Measurements from ENCODE around the gene IFNAR2.

- TF ChIP-seq SP1 (IDR thresholded peaks at IDR 0.05) (no peak), BHLHE40 (IDR thresholded peaks at IDR 0.05; ENCODE audit: borderline replicate concordance) (no peak), HDGF (IDR thresholded peaks at IDR 0.05; ENCODE audit: borderline replicate concordance) (no peak), ZNF384 (IDR thresholded peaks at IDR 0.05) (no peak), ARNT (IDR thresholded peaks at IDR 0.05) (no peak), FOXK2 (IDR thresholded peaks at IDR 0.05) (no peak), PKNOX1 (IDR thresholded peaks at IDR 0.05) (no peak), CTBP1 (IDR thresholded peaks at IDR 0.05; ENCODE audit: borderline replicate concordance) (no peak), ELF4 (IDR thresholded peaks at IDR 0.05) (no peak)
Measured at GRCh38 chr21:33201956-33202355, 27.8 kb upstream of the IFNAR2 start.
